SK-N-SH treated with all-trans-retinoic acid at 6 μM for 48 hours (cell line): ENCODE results near the gene COPS7A.
"Not testable (repeated sequence)": the region's sequence is repeated elsewhere in the genome, so short reads cannot be mapped to it uniquely, and the experiment has no call there.

Experiments used
- ATAC-seq: fragments of 200-7000 bp; cut with Tn5 transposase; 3 replicates; pipeline ENCODE4 v1.9.1; 2020; ENCODE audit warnings: mild to moderate bottlenecking, moderate library complexity
- ARNTL ChIP-seq: fragments of 450-650 bp; formaldehyde crosslinking; IDR thresholded peaks from 2 replicates; pipeline ENCODE4 v1.5.0; 2020; ENCODE audit warnings: low read depth, mild to moderate bottlenecking, moderate library complexity, borderline replicate concordance
- BACH2 ChIP-seq: fragments of 250-450 bp; sonication (Bioruptor Pico); IDR thresholded peaks from 2 replicates; pipeline ENCODE4 v1.9.0; 2021; ENCODE audit warnings: mild to moderate bottlenecking, borderline replicate concordance
- CSDC2 ChIP-seq: fragments of 250-450 bp; sonication (Bioruptor Pico); IDR thresholded peaks from 2 replicates; pipeline ENCODE4 v1.5.0; 2020; ENCODE audit warnings: mild to moderate bottlenecking, moderate library complexity
- CSRNP3 ChIP-seq: fragments of 250-450 bp; sonication (Bioruptor Pico); IDR thresholded peaks from 2 replicates; pipeline ENCODE4 v1.5.1; 2021; ENCODE audit warnings: mild to moderate bottlenecking, moderate library complexity
- ESRRG ChIP-seq: fragments of 250-450 bp; sonication (Bioruptor Pico); IDR thresholded peaks from 2 replicates; pipeline ENCODE4 v1.6.1; 2021; ENCODE audit warnings: mild to moderate bottlenecking
- ISL1 ChIP-seq: fragments of 250-450 bp; sonication (Bioruptor Pico); IDR thresholded peaks from 2 replicates; pipeline ENCODE4 v2.1.2; 2022; ENCODE audit warnings: mild to moderate bottlenecking, moderate library complexity
- OSR1 ChIP-seq: fragments of 250-450 bp; sonication (Bioruptor Pico); IDR thresholded peaks from 2 replicates; pipeline ENCODE4 v1.8.0; 2022; ENCODE audit warnings: moderate library complexity, mild to moderate bottlenecking, inconsistent platforms
- POU6F1 ChIP-seq: fragments of 250-450 bp; sonication (Bioruptor Pico); IDR thresholded peaks from 2 replicates; pipeline ENCODE4 v1.8.0; 2021; ENCODE audit warnings: low read depth, mild to moderate bottlenecking, moderate library complexity, borderline replicate concordance
- PPARA ChIP-seq: fragments of 250-450 bp; sonication (Bioruptor Pico); IDR thresholded peaks from 2 replicates; pipeline ENCODE4 v1.5.0; 2020; ENCODE audit warnings: mild to moderate bottlenecking, borderline replicate concordance
- RARB ChIP-seq: fragments of 250-450 bp; sonication (Bioruptor Pico); IDR thresholded peaks from 2 replicates; pipeline ENCODE4 v1.8.0; 2021; ENCODE audit warnings: mild to moderate bottlenecking, moderate library complexity
- SNAI2 ChIP-seq: fragments of 250-450 bp; sonication (Bioruptor Pico); IDR thresholded peaks from 2 replicates; pipeline ENCODE4 v1.5.0; 2020; ENCODE audit warnings: mild to moderate bottlenecking, moderate library complexity
- TCF4 ChIP-seq: fragments of 250-450 bp; sonication (Bioruptor Pico); IDR thresholded peaks from 2 replicates; pipeline ENCODE4 v1.8.0; 2021; ENCODE audit warnings: mild to moderate bottlenecking, moderate library complexity, borderline replicate concordance
- TSHZ2 ChIP-seq: fragments of 250-450 bp; sonication (Bioruptor Pico); IDR thresholded peaks from 2 replicates; pipeline ENCODE4 v1.5.0; 2020; ENCODE audit warnings: mild to moderate bottlenecking, moderate library complexity
- ZC3H10 ChIP-seq: fragments of 250-450 bp; sonication (Bioruptor Pico); IDR thresholded peaks from 2 replicates; pipeline ENCODE4 v1.5.1; 2021; ENCODE audit warnings: mild to moderate bottlenecking, moderate library complexity
- ZFP3 ChIP-seq: fragments of 250-450 bp; sonication (Bioruptor Pico); IDR thresholded peaks from 2 replicates; pipeline ENCODE4 v1.5.0; 2020; ENCODE audit warnings: mild to moderate bottlenecking, moderate library complexity
- ZFP30 ChIP-seq: fragments of 450-650 bp; formaldehyde crosslinking; IDR thresholded peaks from 2 replicates; pipeline ENCODE4 v1.5.0; 2022; ENCODE audit warnings: mild to moderate bottlenecking, moderate library complexity
- ZNF565 ChIP-seq: fragments of 450-650 bp; formaldehyde crosslinking; conservative IDR thresholded peaks from 2 replicates; pipeline ENCODE4 v1.5.0; 2020; ENCODE audit warnings: low read depth, mild to moderate bottlenecking, moderate library complexity
- ZNF70 ChIP-seq: fragments of 450-650 bp; formaldehyde crosslinking; IDR thresholded peaks from 2 replicates; pipeline ENCODE4 v1.5.0; 2020; ENCODE audit warnings: mild to moderate bottlenecking, moderate library complexity
- ZNF8 ChIP-seq: fragments of 450-650 bp; formaldehyde crosslinking; IDR thresholded peaks from 2 replicates; pipeline ENCODE4 v1.5.0; 2020; ENCODE audit warnings: mild to moderate bottlenecking, moderate library complexity
- TF ChIP-seq, protein P1 (sequence below): fragments of 250-450 bp; sonication (Bioruptor Pico); IDR thresholded peaks from 2 replicates; pipeline ENCODE4 v1.8.0; 2020; ENCODE audit warnings: mild to moderate bottlenecking, moderate library complexity, borderline replicate concordance
- TF ChIP-seq, protein P2 (sequence below): fragments of 250-450 bp; sonication (Bioruptor Pico); IDR thresholded peaks from 2 replicates; pipeline ENCODE4 v1.5.1; 2020; ENCODE audit warnings: low read depth, mild to moderate bottlenecking, moderate library complexity

The COPS7A gene

GRCh38 chr12:6701078-6701768 lies 22.6 kb upstream of the COPS7A start:
- TF ChIP-seq TSHZ2 (CRISPR knock-in tag) (no peak), CSDC2 (no peak), ZNF565 (CRISPR knock-in tag) (no peak), ISL1 (CRISPR knock-in tag) (no peak), OSR1 (CRISPR knock-in tag) (no peak), ESRRG (CRISPR knock-in tag) (no peak), RARB (CRISPR knock-in tag) (no peak), POU6F1 (CRISPR knock-in tag) (no peak), ZNF70 (no peak)
- TF ChIP-seq, protein P1, sequence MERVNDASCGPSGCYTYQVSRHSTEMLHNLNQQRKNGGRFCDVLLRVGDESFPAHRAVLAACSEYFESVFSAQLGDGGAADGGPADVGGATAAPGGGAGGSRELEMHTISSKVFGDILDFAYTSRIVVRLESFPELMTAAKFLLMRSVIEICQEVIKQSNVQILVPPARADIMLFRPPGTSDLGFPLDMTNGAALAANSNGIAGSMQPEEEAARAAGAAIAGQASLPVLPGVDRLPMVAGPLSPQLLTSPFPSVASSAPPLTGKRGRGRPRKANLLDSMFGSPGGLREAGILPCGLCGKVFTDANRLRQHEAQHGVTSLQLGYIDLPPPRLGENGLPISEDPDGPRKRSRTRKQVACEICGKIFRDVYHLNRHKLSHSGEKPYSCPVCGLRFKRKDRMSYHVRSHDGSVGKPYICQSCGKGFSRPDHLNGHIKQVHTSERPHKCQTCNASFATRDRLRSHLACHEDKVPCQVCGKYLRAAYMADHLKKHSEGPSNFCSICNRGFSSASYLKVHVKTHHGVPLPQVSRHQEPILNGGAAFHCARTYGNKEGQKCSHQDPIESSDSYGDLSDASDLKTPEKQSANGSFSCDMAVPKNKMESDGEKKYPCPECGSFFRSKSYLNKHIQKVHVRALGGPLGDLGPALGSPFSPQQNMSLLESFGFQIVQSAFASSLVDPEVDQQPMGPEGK (CRISPR knock-in tag), result no peak
- TF ChIP-seq, all 23 proteins: peak for 0
- ATAC-seq, result no peak

- ATAC-seq, result no peak
- TF ChIP-seq ZNF8 (CRISPR knock-in tag) (no peak), ARNTL (CRISPR knock-in tag) (no peak), ZNF70 (no peak), ESRRG (CRISPR knock-in tag) (no peak), PPARA (CRISPR knock-in tag) (no peak), OSR1 (CRISPR knock-in tag) (no peak), TCF4 (CRISPR knock-in tag) (no peak)
- TF ChIP-seq, protein P2, sequence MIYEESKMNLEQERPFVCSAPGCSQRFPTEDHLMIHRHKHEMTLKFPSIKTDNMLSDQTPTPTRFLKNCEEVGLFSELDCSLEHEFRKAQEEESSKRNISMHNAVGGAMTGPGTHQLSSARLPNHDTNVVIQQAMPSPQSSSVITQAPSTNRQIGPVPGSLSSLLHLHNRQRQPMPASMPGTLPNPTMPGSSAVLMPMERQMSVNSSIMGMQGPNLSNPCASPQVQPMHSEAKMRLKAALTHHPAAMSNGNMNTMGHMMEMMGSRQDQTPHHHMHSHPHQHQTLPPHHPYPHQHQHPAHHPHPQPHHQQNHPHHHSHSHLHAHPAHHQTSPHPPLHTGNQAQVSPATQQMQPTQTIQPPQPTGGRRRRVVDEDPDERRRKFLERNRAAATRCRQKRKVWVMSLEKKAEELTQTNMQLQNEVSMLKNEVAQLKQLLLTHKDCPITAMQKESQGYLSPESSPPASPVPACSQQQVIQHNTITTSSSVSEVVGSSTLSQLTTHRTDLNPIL, result no peak
- TF ChIP-seq, all 23 proteins: peak for 0
Observed at GRCh38 chr12:6703631-6704030, 20.2 kb upstream of the COPS7A start.

DNA sequence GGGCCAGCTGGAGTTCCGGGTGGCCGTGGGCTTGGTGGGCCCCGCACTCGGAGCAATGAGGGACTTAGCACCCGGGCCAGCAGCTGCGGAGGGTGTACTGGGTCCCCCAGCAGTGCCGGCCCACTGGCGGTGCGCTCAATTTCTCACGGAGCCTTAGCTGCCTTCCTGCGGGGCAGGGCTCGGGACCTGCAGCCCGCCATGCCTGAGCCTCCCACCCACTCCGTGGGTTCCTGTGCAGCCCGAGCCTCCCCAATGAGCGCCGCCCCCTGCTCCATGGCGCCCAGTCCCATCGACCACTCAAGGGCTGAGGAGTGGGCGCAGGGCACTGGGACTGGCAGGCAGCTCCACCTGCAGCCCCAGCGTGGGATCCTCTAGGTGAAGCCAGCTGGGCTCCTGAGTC lies 15.5 kb upstream of the COPS7A start:
- not testable (repeated sequence) for ATAC-seq

DNA sequence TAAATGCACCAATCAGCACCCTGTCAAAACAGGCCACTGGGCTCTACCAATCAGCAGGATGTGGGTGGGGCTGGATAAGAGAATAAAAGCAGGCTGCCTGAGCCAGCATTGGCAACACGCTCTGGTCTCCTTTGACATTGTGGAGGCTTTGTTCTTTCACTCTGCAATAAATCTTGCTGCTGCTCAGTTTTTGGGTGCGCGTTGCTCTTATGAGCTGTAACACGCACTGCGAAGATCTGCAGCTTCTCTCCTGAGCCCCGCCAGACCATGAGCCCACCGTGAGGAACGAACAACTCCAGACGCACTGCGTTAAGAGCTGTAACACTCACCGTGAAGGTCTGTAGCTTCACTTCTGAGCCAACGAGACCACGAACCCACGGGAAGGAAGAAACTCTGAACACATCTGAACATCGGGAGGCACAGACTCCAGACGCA lies 14.9 kb upstream of the COPS7A start:
- ATAC-seq, result no peak
- TF ChIP-seq RARB (CRISPR knock-in tag) (no peak), OSR1 (CRISPR knock-in tag) (no peak), ESRRG (CRISPR knock-in tag) (no peak), ARNTL (CRISPR knock-in tag) (no peak), ZNF70 (no peak), ISL1 (CRISPR knock-in tag) (no peak), TCF4 (CRISPR knock-in tag) (no peak), ZFP3 (CRISPR knock-in tag) (no peak), ZFP30 (CRISPR knock-in tag) (no peak), SNAI2 (CRISPR knock-in tag) (no peak), PPARA (CRISPR knock-in tag) (no peak), ZNF8 (CRISPR knock-in tag) (no peak), BACH2 (no peak), ZC3H10 (no peak), CSRNP3 (CRISPR knock-in tag) (no peak), CSDC2 (no peak), ZNF565 (CRISPR knock-in tag) (no peak)
- TF ChIP-seq, protein P2, result no peak
- TF ChIP-seq, protein P1 (CRISPR knock-in tag), result no peak
